DMS53 treated with DMSO at 0.1 percent for 48 hours (cell line): Measurements from ENCODE around the gene RD3L.
"Not testable (repeated sequence)": the region's sequence is repeated elsewhere in the genome, so short reads cannot be mapped to it uniquely, and the experiment has no call there.

Experiments used
- DNase-seq: peaks from one replicate; lab custom pipeline; 2025; ENCODE audit not compliant: unreplicated experiment; lab: John Stamatoyannopoulos, UW

The RD3L gene

GRCh38 chr14:103928011-103928890, 14.1 kb downstream of the RD3L start, which contains the start of gene TDRD9:
Gene TDRD9 (plus strand): TSS chr14:103928456. CDS start chr14:103928510, 54 bp downstream.
- DNase-seq: no peak

GRCh38 chr14:103927566-103927965, 14.8 kb downstream of the RD3L start:
- DNase-seq: no peak

- DNase-seq: no peak
Measured at GRCh38 chr14:103925316-103925715, 17.0 kb downstream of the RD3L start.

- no peak for DNase-seq
Measured at GRCh38 chr14:103923863-103924262, 18.5 kb downstream of the RD3L start.

- not testable (repeated sequence) for DNase-seq
Measured at GRCh38 chr14:103921855-103922200, 20.5 kb downstream of the RD3L start.

GRCh38 chr14:103920981-103921854, 21.1 kb downstream of the RD3L start:
- peak; percentile 71 for DNase-seq

GRCh38 chr14:103916636-103917262, 25.6 kb downstream of the RD3L start:
- DNase-seq: no peak

GRCh38 chr14:103915616-103916015, 26.7 kb downstream of the RD3L start:
- DNase-seq: no peak

- no peak for DNase-seq
Measured at GRCh38 chr14:103910984-103911383, 31.3 kb downstream of the RD3L start.

- peak; percentile 77 for DNase-seq
Measured at GRCh38 chr14:103910262-103910935, 31.9 kb downstream of the RD3L start.

- no peak for DNase-seq
Measured at GRCh38 chr14:103909531-103910261, 32.6 kb downstream of the RD3L start.

- no peak for DNase-seq
Measured at GRCh38 chr14:103908580-103908979, 33.7 kb downstream of the RD3L start.

- no peak for DNase-seq
Measured at GRCh38 chr14:103905842-103906456, 36.4 kb downstream of the RD3L start.

GRCh38 chr14:103904493-103905107, 37.7 kb downstream of the RD3L start:
- no peak for DNase-seq

GRCh38 chr14:103899833-103900232, 42.5 kb downstream of the RD3L start:
- DNase-seq: no peak

- DNase-seq: no peak
Measured at GRCh38 chr14:103899316-103899715, 43.0 kb downstream of the RD3L start.

- no peak for DNase-seq
Measured at GRCh38 chr14:103898711-103899110, 43.6 kb downstream of the RD3L start.

GRCh38 chr14:103898204-103898603, 44.1 kb downstream of the RD3L start:
- no peak for DNase-seq
